Neural crest cell (in vitro differentiated cells): ENCODE data around the gene ABITRAM. TPM values are rescaled to one million over a fixed set of nuclear protein-coding genes. Genes with fewer than 3 reads are reported as not detected.
A peak's percentile ranks its signal among the peaks of the same experiment; 100 is the strongest.
"Not testable (repeated sequence)": the region's sequence is repeated elsewhere in the genome, so short reads cannot be mapped to it uniquely, and the experiment has no call there.

Experiments used
- DNase-seq: peaks from one replicate; pipeline ENCODE4 v3.0.0; 2021; ENCODE audit warnings: low read depth, mixed read lengths, low spot score
- H3K27ac Mint-ChIP-seq: one replicate; pipeline ENCODE4 v1.8.0; 2021; ENCODE audit warnings: mild to moderate bottlenecking, mixed read lengths; ENCODE audit not compliant: unreplicated experiment
- H3K27me3 Mint-ChIP-seq: 2 replicates; pipeline ENCODE4 v1.8.0; 2021; ENCODE audit warnings: low read depth, mild to moderate bottlenecking, mixed read lengths
- H3K36me3 Mint-ChIP-seq: 2 replicates; pipeline ENCODE4 v1.8.0; 2021; ENCODE audit warnings: low read depth, mild to moderate bottlenecking, mixed read lengths
- H3K4me1 Mint-ChIP-seq: 2 replicates; pipeline ENCODE4 v1.8.0; 2021; ENCODE audit warnings: mixed read lengths
- H3K4me3 Mint-ChIP-seq: one replicate; pipeline ENCODE4 v1.8.0; 2021; ENCODE audit warnings: mild to moderate bottlenecking, mixed read lengths
- H3K9me3 Mint-ChIP-seq: 2 replicates; pipeline ENCODE4 v1.8.0; 2021; ENCODE audit warnings: mixed read lengths
- total RNA-seq: library from RNA; stranded (reverse); gene quantifications from 2 replicates; pipeline ENCODE4 v1.2.1, GENCODE V29; 2021
- TF ChIP-seq, protein P1 (sequence below): fragments of 200-600 bp; sonication (generic); conservative IDR thresholded peaks from 2 replicates; pipeline ENCODE4 v1.5.0; 2021; ENCODE audit warnings: antibody characterized with exemption, mild to moderate bottlenecking

ABITRAM gene
- total RNA-seq, 1 donor from 2014 or later, result 14.1 TPM

DNA sequence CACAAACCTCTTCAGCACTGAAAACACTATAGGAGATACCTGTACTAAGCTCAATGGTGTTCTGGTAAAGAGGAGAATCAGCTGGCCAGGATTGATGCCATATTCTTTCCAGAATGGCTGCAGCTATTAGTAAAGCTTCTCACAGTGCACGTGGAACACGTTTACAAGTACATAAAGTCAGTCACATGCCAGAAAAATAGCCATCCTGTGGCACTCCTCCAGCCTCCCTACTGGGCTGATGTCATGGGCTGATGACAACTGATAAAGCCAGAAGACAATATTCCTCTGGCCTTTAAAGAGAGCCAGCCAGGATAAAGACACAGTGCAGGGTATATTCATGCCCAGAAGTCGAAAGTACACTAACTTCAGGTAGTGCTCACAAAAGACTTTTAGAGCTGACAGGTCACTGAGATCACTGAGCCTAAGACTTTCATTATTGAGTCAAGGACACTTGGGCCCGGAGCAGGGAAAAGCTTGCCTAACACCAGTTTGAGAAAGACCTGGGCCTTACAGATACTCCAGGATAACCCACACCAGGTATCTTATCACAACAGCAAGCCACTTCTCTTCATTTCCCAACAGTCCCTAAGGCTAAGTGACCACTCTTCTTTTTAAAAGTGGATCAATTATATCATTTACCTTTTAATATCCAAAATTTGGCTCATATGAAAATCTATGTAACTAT lies 29.4 kb downstream of the ABITRAM start:
- Mint-ChIP-seq H3K27ac (peak overlapping the region; percentile 45), H3K36me3 (no peaks in the 10 kb centered on the region)

DNA sequence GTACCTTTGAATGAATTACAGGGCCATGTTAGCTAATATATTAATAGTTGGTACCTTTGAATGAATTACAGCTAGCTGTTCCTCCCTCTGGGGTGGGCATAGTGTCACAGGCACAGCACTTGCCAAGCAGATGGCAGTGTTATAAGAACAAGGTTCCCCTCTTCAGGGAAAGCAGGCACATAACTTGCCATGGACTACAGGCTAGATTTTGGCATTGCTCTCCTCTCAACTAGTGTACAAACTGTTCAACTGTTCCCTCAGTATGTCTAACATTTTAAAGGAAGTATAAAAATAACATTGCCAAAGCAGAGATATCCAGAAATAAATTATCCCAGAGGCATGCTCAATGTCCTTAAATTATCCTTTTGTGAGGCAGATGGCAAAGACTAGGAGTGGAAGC lies 33.7 kb downstream of the ABITRAM start:
- Mint-ChIP-seq H3K9me3 (peaks cover 7% of the 10 kb centered on the region), H3K36me3 (peaks cover 16% of the 10 kb centered on the region), H3K4me3 (no peak overlapping the region), H3K4me1 (no peaks in the 10 kb centered on the region), H3K27me3 (no peaks in the 10 kb centered on the region), H3K27ac (no peak overlapping the region)
- TF ChIP-seq, protein P1, sequence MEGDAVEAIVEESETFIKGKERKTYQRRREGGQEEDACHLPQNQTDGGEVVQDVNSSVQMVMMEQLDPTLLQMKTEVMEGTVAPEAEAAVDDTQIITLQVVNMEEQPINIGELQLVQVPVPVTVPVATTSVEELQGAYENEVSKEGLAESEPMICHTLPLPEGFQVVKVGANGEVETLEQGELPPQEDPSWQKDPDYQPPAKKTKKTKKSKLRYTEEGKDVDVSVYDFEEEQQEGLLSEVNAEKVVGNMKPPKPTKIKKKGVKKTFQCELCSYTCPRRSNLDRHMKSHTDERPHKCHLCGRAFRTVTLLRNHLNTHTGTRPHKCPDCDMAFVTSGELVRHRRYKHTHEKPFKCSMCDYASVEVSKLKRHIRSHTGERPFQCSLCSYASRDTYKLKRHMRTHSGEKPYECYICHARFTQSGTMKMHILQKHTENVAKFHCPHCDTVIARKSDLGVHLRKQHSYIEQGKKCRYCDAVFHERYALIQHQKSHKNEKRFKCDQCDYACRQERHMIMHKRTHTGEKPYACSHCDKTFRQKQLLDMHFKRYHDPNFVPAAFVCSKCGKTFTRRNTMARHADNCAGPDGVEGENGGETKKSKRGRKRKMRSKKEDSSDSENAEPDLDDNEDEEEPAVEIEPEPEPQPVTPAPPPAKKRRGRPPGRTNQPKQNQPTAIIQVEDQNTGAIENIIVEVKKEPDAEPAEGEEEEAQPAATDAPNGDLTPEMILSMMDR, result no peak
- DNase-seq, result no peak

More for the DNA sequence above, 29.4 kb downstream of the ABITRAM start:
- no peak for DNase-seq
- no peaks in the 10 kb centered on the region for H3K4me1 Mint-ChIP-seq
- TF ChIP-seq, protein P1, result no peak
- H3K9me3 Mint-ChIP-seq, result no peaks in the 10 kb centered on the region
- H3K4me3 Mint-ChIP-seq, result no peak overlapping the region
- H3K27me3 Mint-ChIP-seq, result no peaks in the 10 kb centered on the region

GRCh38 chr9:108971392-108971791 lies 37.2 kb downstream of the ABITRAM start:
- H3K27ac Mint-ChIP-seq, H3K9me3 Mint-ChIP-seq, H3K27me3 Mint-ChIP-seq, H3K4me1 Mint-ChIP-seq, DNase-seq, H3K4me3 Mint-ChIP-seq: not testable (repeated sequence)
- H3K36me3 Mint-ChIP-seq, result peaks cover 20% of the 10 kb centered on the region

DNA sequence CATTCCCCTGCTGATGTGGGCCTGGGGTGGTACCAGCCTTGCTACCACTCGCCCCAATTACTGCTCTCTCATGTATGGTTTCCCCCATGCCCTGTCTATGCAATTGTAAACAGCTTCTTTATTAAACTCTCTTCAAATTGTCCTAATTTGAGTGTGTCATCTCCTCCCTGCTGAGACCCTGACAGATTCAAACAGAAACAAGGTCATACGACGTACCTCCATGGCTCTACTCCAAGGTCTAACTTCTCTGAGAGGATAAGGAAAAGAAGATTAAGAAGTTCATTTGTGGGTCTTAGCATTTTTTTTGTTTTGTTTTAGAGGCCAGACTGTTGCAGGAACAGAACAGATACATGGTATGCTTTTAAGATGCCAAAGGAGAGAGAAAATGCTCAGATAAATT lies 38.0 kb downstream of the ABITRAM start:
- no peak overlapping the region for H3K27ac Mint-ChIP-seq
- TF ChIP-seq, protein P1, result no peak
- H3K4me1 Mint-ChIP-seq, result no peaks in the 10 kb centered on the region
- no peaks in the 10 kb centered on the region for H3K27me3 Mint-ChIP-seq
- peaks cover 23% of the 10 kb centered on the region for H3K36me3 Mint-ChIP-seq
- H3K4me3 Mint-ChIP-seq, result no peak overlapping the region
- DNase-seq, result no peak
- peaks cover 7% of the 10 kb centered on the region for H3K9me3 Mint-ChIP-seq

- Mint-ChIP-seq H3K27me3 (no peaks in the 10 kb centered on the region), H3K4me1 (no peaks in the 10 kb centered on the region), H3K27ac (no peak overlapping the region), H3K9me3 (peaks cover 7% of the 10 kb centered on the region), H3K36me3 (peaks cover 27% of the 10 kb centered on the region), H3K4me3 (no peak overlapping the region)
- no peak for DNase-seq
- TF ChIP-seq, protein P1, result no peak
These were observed 38.5 kb downstream of the ABITRAM start for GRCh38 chr9:108972626-108973209.

DNA sequence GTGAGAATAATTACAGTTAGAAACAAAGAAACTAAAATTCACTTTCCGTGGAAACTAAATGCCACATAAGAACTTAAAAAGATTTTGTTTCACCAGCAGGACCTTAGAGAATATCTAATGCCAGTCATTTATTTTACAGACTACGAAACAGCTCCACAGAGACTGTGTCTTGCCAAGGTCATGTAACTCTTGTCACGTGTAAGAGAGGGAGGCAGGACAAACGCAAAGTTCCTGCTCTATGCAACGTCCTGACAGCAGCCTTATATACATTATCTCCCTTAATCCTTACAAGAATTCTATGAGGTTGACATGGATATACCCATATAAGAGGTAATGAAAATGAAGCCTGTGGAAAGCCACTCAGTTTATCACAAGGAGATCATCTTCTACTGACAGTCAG lies 39.7 kb downstream of the ABITRAM start:
- Mint-ChIP-seq H3K4me1 (no peaks in the 10 kb centered on the region), H3K36me3 (peaks cover 28% of the 10 kb centered on the region), H3K4me3 (no peak overlapping the region), H3K9me3 (peaks cover 7% of the 10 kb centered on the region), H3K27ac (no peak overlapping the region), H3K27me3 (no peaks in the 10 kb centered on the region)
- DNase-seq, result no peak
- TF ChIP-seq, protein P1, result no peak
